Sigmoid colon (tissue), 7 donors: ENCODE results near the gene PMFBP1. TPM values are rescaled to one million over a fixed set of nuclear protein-coding genes. Genes with fewer than 3 reads are reported as not detected.

Source experiments
- DNase-seq: peaks from one replicate; pipeline ENCODE4 v3.0.0-alpha.2; 2019
- H3K27ac ChIP-seq, 4 donors: fragments of 200-600 bp; sonication (generic); one replicate each; pipeline ENCODE4 v1.5.1; 2016 to 2019; ENCODE audit warnings: mild to moderate bottlenecking in 1 of 4
- H3K27me3 ChIP-seq, 3 donors: fragments of 200-600 bp; sonication (generic); one replicate each; pipeline ENCODE4 v1.5.1; 2019; ENCODE audit warnings: mild to moderate bottlenecking in 1 of 3
- H3K36me3 ChIP-seq, 4 donors: fragments of 200-600 bp; sonication (generic); one replicate each; pipeline ENCODE4 v1.5.1; 2016 to 2019
- H3K4me1 ChIP-seq, 4 donors: fragments of 200-600 bp; sonication (generic); one replicate each; pipeline ENCODE4 v1.5.1; 2017 to 2019
- H3K4me3 ChIP-seq, 4 donors: fragments of 200-600 bp; sonication (generic); one replicate each; pipeline ENCODE4 v1.5.1; 2017 to 2019; ENCODE audit warnings: mild to moderate bottlenecking in 2 of 4, moderate library complexity in 1 of 4
- H3K9me3 ChIP-seq, 4 donors: fragments of 200-600 bp in 3 of 4; sonication (generic) in 3 of 4; one replicate each; pipeline versions ENCODE4 v1.5.1 to v1.6.1; 2013 to 2019
- CTCF ChIP-seq, 4 experiments: fragments of 450-650 bp in 3 of 4; fragments of 200-600 bp in 1 of 4; IDR thresholded peaks; one replicate each; pipeline ENCODE4 v1.5.1; 2016 to 2019; ENCODE audit warnings: antibody characterized with exemption in 4 of 4, mild to moderate bottlenecking in 3 of 4, moderate library complexity in 2 of 4
- EP300 ChIP-seq, 4 donors: sonication (generic); formaldehyde crosslinking; IDR thresholded peaks; one replicate each; pipeline ENCODE4 v1.6.1; 2017; ENCODE audit warnings: antibody characterized with exemption in 4 of 4
- POLR2A ChIP-seq, 2 donors: fragments of 450-650 bp; IDR thresholded peaks; one replicate each; pipeline ENCODE4 v1.6.1; 2016; ENCODE audit warnings: antibody characterized with exemption in 2 of 2, mild to moderate bottlenecking in 2 of 2, moderate library complexity in 2 of 2
- POLR2AphosphoS5 ChIP-seq, 4 donors: sonication (generic); formaldehyde crosslinking; IDR thresholded peaks; one replicate each; pipeline ENCODE4 v1.6.1; 2017; ENCODE audit warnings: antibody characterized with exemption in 4 of 4
- WGBS, 2 donors: extraction: QIAGEN DNeasy Blood & Tissue Kit; methylation state at CpG; one replicate each; pipeline ENCODE4 v1.1.7; 2013; 5-methylcytosine and 5-hydroxymethylcytosine counted together
- intact Hi-C: fragments of 100-400 bp; cut with DNase I; formaldehyde crosslinking; loops from one replicate; pipeline ENCODE4 v1.15.1; 2023
- polyA plus RNA-seq, 3 donors: library from polyadenylated mRNA; stranded (reverse); fragments of 200-250 nt; gene quantifications; one replicate each; pipeline ENCODE4 v1.2.3, GENCODE V29; 2013
- total RNA-seq, 4 donors: library from RNA; depleted of rRNA; stranded (reverse); fragments of >200 nt; gene quantifications; one replicate each; pipeline ENCODE4 v1.1.0, GENCODE V29; 2016
- donor health status: healthy with polysubstance abuse.
- donor health status: Bipolar disorder and iron deficiency.
- donor health status: healthy.

Gene PMFBP1
- total and polyA plus RNA-seq, 7 donors = 0.33 to 2.5 (median 0.82) TPM; not detected in 3

GRCh38 chr16:72131036-72131435, 40.9 kb downstream of the PMFBP1 start:
- DNase-seq = no peak
- intact Hi-C loops = no loop called here
- Histone ChIP-seq H3K9me3 (no peaks in the 10 kb centered on the region), H3K27ac (no peak overlapping the region), H3K36me3 (no peaks in the 10 kb centered on the region), H3K27me3 (no peaks in the 10 kb centered on the region), H3K4me3 (no peak overlapping the region), H3K4me1 (no peaks in the 10 kb centered on the region)
- WGBS, 2 donors = 88 to 90% methylated on average over 6 of the region's 6 CpGs
- TF ChIP-seq CTCF (IDR thresholded peaks at IDR 0.05) (no peak), EP300 (IDR thresholded peaks at IDR 0.05) (no peak), POLR2AphosphoS5 (IDR thresholded peaks at IDR 0.05) (no peak), POLR2A (IDR thresholded peaks at IDR 0.05) (no peak)

GRCh38 chr16:72129976-72130656, 41.8 kb downstream of the PMFBP1 start:
- H3K27ac ChIP-seq = no peak overlapping the region
- H3K4me3 ChIP-seq = no peak overlapping the region
- intact Hi-C loops = loop anchor here (10.0 kb wide), 2 partner anchors 335 to 1745 kb away; no protein-coding TSS in a partner anchor
- no peaks in the 10 kb centered on the region for H3K9me3 ChIP-seq
- no peak for TF ChIP-seq POLR2AphosphoS5 (IDR thresholded peaks at IDR 0.05)
- no peak for TF ChIP-seq EP300 (IDR thresholded peaks at IDR 0.05)
- no peak for TF ChIP-seq POLR2A (IDR thresholded peaks at IDR 0.05)
- TF ChIP-seq CTCF (IDR thresholded peaks at IDR 0.05) = no peak
- whole genome bisulfite sequencing, 2 donors = 83 to 87% methylated on average over 7 of the region's 7 CpGs
- H3K36me3 ChIP-seq = no peaks in the 10 kb centered on the region
- DNase-seq = no peak
- no peaks in the 10 kb centered on the region for H3K27me3 ChIP-seq
- no peaks in the 10 kb centered on the region for H3K4me1 ChIP-seq

- no peaks in the 10 kb centered on the region for H3K36me3 ChIP-seq
- H3K27ac ChIP-seq = no peak overlapping the region
- WGBS, 2 donors = 82 to 88% methylated on average over 9 of the region's 9 CpGs
- no peak for TF ChIP-seq CTCF (IDR thresholded peaks at IDR 0.05)
- TF ChIP-seq POLR2AphosphoS5 (IDR thresholded peaks at IDR 0.05) = no peak
- TF ChIP-seq EP300 (IDR thresholded peaks at IDR 0.05) = no peak
- no peak for TF ChIP-seq POLR2A (IDR thresholded peaks at IDR 0.05)
- intact Hi-C loops = loop anchor here (10.0 kb wide), 2 partner anchors 336 to 1746 kb away; no protein-coding TSS in a partner anchor
- H3K4me3 ChIP-seq = no peak overlapping the region
- DNase-seq = no peak
- H3K9me3 ChIP-seq = no peaks in the 10 kb centered on the region
- H3K4me1 ChIP-seq = no peaks in the 10 kb centered on the region
- no peaks in the 10 kb centered on the region for H3K27me3 ChIP-seq
These were observed 43.3 kb downstream of the PMFBP1 start for GRCh38 chr16:72128701-72129100.

GRCh38 chr16:72126429-72126765, 45.6 kb downstream of the PMFBP1 start:
- intact Hi-C loops = loop anchor here (10.0 kb wide), 2 partner anchors 338 to 1748 kb away; no protein-coding TSS in a partner anchor
- DNase-seq = no peak
- TF ChIP-seq CTCF (IDR thresholded peaks at IDR 0.05) = no peak
- peak in 2 of 4 donors; percentile 33 to 73 for TF ChIP-seq EP300 (IDR thresholded peaks at IDR 0.05)
- Histone ChIP-seq H3K9me3 (no peaks in the 10 kb centered on the region), H3K27ac (peak overlapping the region in 1 of 4 donors; percentile 42), H3K4me3 (no peak overlapping the region), H3K4me1 (no peaks in the 10 kb centered on the region), H3K36me3 (no peaks in the 10 kb centered on the region), H3K27me3 (no peaks in the 10 kb centered on the region)
- WGBS, 2 donors = 17 to 53% methylated on average over 2 of the region's 2 CpGs
